SK-N-SH (cell line): ENCODE data around the gene CNBD2. TPM values are rescaled to one million over a fixed set of nuclear protein-coding genes. Genes with fewer than 3 reads are reported as not detected.

Experiments
- CTCF ChIA-PET: fragments of 300-600, 350-600 bp; formaldehyde crosslinking; extraction: SDS; loops from one replicate; lab custom pipeline; 2021; lab: Yijun Ruan, JAX
- POLR2A ChIA-PET: fragments of 350-600 bp; sonication (Branson Sonifier 250); formaldehyde crosslinking; extraction: SDS; loops from one replicate; lab custom pipeline; 2020; ENCODE audit warnings: antibody characterized with exemption, inconsistent platforms; lab: Yijun Ruan, JAX
- DNase-seq: peaks from one replicate; pipeline ENCODE4 v3.0.0; 2012
- H2AFZ ChIP-seq: fragments of 200-600 bp; sonication (generic); 2 replicates; pipeline ENCODE4 v1.8.1; 2016; ENCODE audit warnings: antibody characterized with exemption, mild to moderate bottlenecking, low read depth
- H3F3A ChIP-seq: fragments of 200-600 bp; sonication (generic); replicated peaks from 2 replicates; pipeline ENCODE3; 2016; ENCODE audit warnings: antibody characterized with exemption, mild to moderate bottlenecking; ENCODE audit not compliant: insufficient read depth
- H3K27ac ChIP-seq, 2 experiments: fragments of 200-500 bp in 1 of 2; fragments of 200-600 bp in 1 of 2; sonication (Bioruptor generic) in 1 of 2; sonication (generic), shearing (Covaris generic) in 1 of 2; 2 replicates each; pipeline versions ENCODE4 v1.5.1 to v1.6.1; 2014 to 2016; ENCODE audit warnings: low read depth in 2 of 2, inconsistent platforms in 1 of 2, low read length in 1 of 2, mild to moderate bottlenecking in 1 of 2, mixed read lengths in 1 of 2
- H3K27me3 ChIP-seq: fragments of 200-600 bp; sonication (generic), shearing (Covaris generic); 2 replicates; pipeline ENCODE4 v1.6.1; 2016; ENCODE audit warnings: mixed run types; ENCODE audit not compliant: insufficient read depth
- H3K36me3 ChIP-seq, 2 experiments: fragments of 200-500 bp in 1 of 2; fragments of 200-600 bp in 1 of 2; sonication (Bioruptor generic) in 1 of 2; sonication (generic) in 1 of 2; replicated peaks in 1 of 2; 2 replicates each; pipeline versions ENCODE3 to v1.5.1; 2014 to 2016; ENCODE audit warnings: low read length in 1 of 2, mild to moderate bottlenecking in 1 of 2; ENCODE audit not compliant: insufficient read depth in 2 of 2, control insufficient read depth in 1 of 2
- H3K4me1 ChIP-seq, 2 experiments: fragments of 200-500 bp in 1 of 2; fragments of 200-600 bp in 1 of 2; sonication (Bioruptor generic) in 1 of 2; sonication (generic), shearing (Covaris generic) in 1 of 2; 2 replicates each; pipeline versions ENCODE4 v1.5.1 to v1.6.1; 2014 to 2016; ENCODE audit warnings: low read depth in 1 of 2, low read length in 1 of 2, mixed run types in 1 of 2; ENCODE audit not compliant: insufficient read depth in 2 of 2, control insufficient read depth in 1 of 2
- H3K4me2 ChIP-seq: fragments of 200-600 bp; sonication (generic), shearing (Covaris generic); 2 replicates; pipeline ENCODE4 v1.6.1; 2017; ENCODE audit warnings: mixed run types
- H3K4me3 ChIP-seq, 2 experiments: fragments of 200-500 bp in 1 of 2; fragments of 200-600 bp in 1 of 2; sonication (Bioruptor generic) in 1 of 2; sonication (generic), shearing (Covaris generic) in 1 of 2; 2 replicates each; pipeline versions ENCODE4 v1.5.1 to v1.8.1; 2014 to 2016; ENCODE audit warnings: low read depth in 2 of 2, inconsistent platforms in 1 of 2, low read length in 1 of 2, mild to moderate bottlenecking in 1 of 2, mixed read lengths in 1 of 2, moderate library complexity in 1 of 2
- H3K79me2 ChIP-seq: fragments of 200-600 bp; sonication (generic); 2 replicates; pipeline ENCODE4 v1.8.1; 2017; ENCODE audit warnings: mild to moderate bottlenecking; ENCODE audit not compliant: insufficient read depth
- H3K9ac ChIP-seq: fragments of 200-600 bp; sonication (generic); 2 replicates; pipeline ENCODE4 v1.6.1; 2017; ENCODE audit warnings: mixed run types
- H3K9me2 ChIP-seq: fragments of 200-600 bp; sonication (generic); 2 replicates; pipeline ENCODE4 v1.6.1; 2017; ENCODE audit warnings: mixed run types
- H3K9me3 ChIP-seq: fragments of 200-600 bp; sonication (generic); 2 replicates; pipeline ENCODE4 v1.6.1; 2017; ENCODE audit warnings: mixed run types, mild to moderate bottlenecking, moderate library complexity
- H4K20me1 ChIP-seq: fragments of 200-600 bp; sonication (generic); 2 replicates; pipeline ENCODE4 v1.6.1; 2017; ENCODE audit warnings: mild to moderate bottlenecking, mixed run types; ENCODE audit not compliant: insufficient read depth
- CHD2 ChIP-seq: fragments of 150-350 bp; IDR thresholded peaks from 2 replicates; pipeline ENCODE4 v1.6.1; 2018; ENCODE audit warnings: low read length; ENCODE audit not compliant: partially characterized antibody
- CTCF ChIP-seq: fragments of 200-600 bp; sonication (generic); IDR thresholded peaks from 2 replicates; pipeline ENCODE4 v1.6.1; 2017; ENCODE audit warnings: antibody characterized with exemption, mild to moderate bottlenecking, moderate library complexity
- ELF1 ChIP-seq: IDR thresholded peaks from 2 replicates; pipeline ENCODE4 v1.4.0; 2012
- EZH2phosphoT487 ChIP-seq: fragments of 200-600 bp; sonication (generic); IDR thresholded peaks from 2 replicates; pipeline ENCODE4 v1.6.1; 2017; ENCODE audit warnings: low read depth, mixed run types, mild to moderate bottlenecking, antibody characterized with exemption, moderate library complexity, borderline replicate concordance
- FOSL2 ChIP-seq: IDR thresholded peaks from 2 replicates; pipeline ENCODE4 v1.4.0; 2012; ENCODE audit warnings: low read depth, mild to moderate bottlenecking, moderate library complexity, borderline replicate concordance
- JUND ChIP-seq: IDR thresholded peaks from 2 replicates; pipeline ENCODE4 v1.4.0; 2012
- MEF2A ChIP-seq: IDR thresholded peaks from 2 replicates; pipeline ENCODE4 v1.4.0; 2012; ENCODE audit warnings: low read depth, borderline replicate concordance
- MXI1 ChIP-seq: IDR thresholded peaks from 2 replicates; pipeline ENCODE4 v1.6.1; 2012; ENCODE audit warnings: mild to moderate bottlenecking, low read depth, low read length, improper control_type of control experiment
- NFIC ChIP-seq: IDR thresholded peaks from 2 replicates; pipeline ENCODE4 v1.4.0; 2012; ENCODE audit warnings: borderline replicate concordance
- PBX3 ChIP-seq: IDR thresholded peaks from 2 replicates; pipeline ENCODE4; 2012
- POLR2AphosphoS5 ChIP-seq: IDR thresholded peaks from 2 replicates; pipeline ENCODE4 v1.6.1; 2012; ENCODE audit warnings: low read depth, low read length
- REST ChIP-seq: IDR thresholded peaks from 2 replicates; pipeline ENCODE4 v1.6.1; 2012; ENCODE audit warnings: mild to moderate bottlenecking, low read depth, low read length, moderate library complexity
- RXRA ChIP-seq: IDR thresholded peaks from 2 replicates; pipeline ENCODE4 v1.4.0; 2012; ENCODE audit warnings: low read depth, mild to moderate bottlenecking, borderline replicate concordance
- SMC3 ChIP-seq: IDR thresholded peaks from 2 replicates; pipeline ENCODE4 v1.6.1; 2012; ENCODE audit warnings: low read depth, low read length, improper control_type of control experiment
- TEAD4 ChIP-seq: IDR thresholded peaks from 2 replicates; pipeline ENCODE4 v1.4.0; 2012; ENCODE audit warnings: mild to moderate bottlenecking, borderline replicate concordance; ENCODE audit not compliant: insufficient read depth
- ZBTB33 ChIP-seq: IDR thresholded peaks from 2 replicates; pipeline ENCODE4 v1.4.0; 2012; ENCODE audit warnings: low read depth, borderline replicate concordance
- WGBS: methylation state at CpG from one replicate; pipeline ENCODE4 v1.1.6; 2017; ENCODE audit warnings: low lambda C conversion rate; 5-methylcytosine and 5-hydroxymethylcytosine counted together
- polyA plus RNA-seq, 3 experiments: library from polyadenylated mRNA; depleted of rRNA; stranded (reverse); fragments of >200 nt; gene quantifications; 2 replicates each; pipeline ENCODE4 v1.2.3, GENCODE V29; 2012
- TF ChIP-seq, protein P1 (sequence below): IDR thresholded peaks from 2 replicates; pipeline ENCODE4 v1.4.0; 2012; ENCODE audit warnings: low read depth, borderline replicate concordance

Gene CNBD2
- polyA plus RNA-seq, 1 of the 3 experiments (the other 2 are of a cell fraction) = 5.6 TPM

DNA sequence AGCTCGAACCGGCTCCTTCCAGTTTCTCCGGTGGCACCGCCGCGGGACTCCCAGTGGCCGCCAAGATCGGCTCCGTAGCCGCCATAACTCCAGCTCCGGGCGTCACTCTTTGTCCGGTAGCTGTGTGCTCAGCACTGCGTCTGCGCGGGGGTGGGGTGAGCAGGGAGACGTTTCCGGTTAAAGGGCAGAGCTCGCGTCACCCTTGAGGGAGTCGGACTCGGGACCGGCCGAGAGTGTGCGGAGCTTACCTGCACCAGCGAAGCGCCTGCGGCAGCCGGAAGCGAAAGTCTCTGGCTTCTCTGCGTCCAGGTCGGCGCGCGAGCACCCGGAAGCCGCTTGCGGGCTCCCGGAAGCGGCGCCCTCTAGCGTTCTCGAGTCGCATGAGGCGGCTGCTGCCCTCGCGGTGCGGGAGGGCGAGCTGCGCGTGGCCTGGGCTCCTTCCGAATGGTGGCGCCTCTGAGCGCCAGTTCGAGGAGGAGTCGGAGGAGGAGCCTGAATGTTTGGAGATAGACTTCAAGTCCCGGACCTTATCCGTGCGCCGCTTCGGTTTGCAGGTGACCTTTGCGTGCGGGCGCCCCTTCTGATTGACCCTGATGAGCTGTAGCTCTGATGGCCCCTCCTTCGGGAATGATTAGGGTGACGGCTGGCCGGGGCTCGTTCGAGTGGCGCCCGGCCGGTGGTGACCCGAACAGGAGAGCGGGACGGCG is 14.0 kb upstream of the CNBD2 start, which contains the start of gene SCAND1 (continued):
- TF ChIP-seq PBX3 = 0 out of 2 replicates have a peak, but pooled peaks have one; percentile 8
- no peak for TF ChIP-seq ZBTB33
- TF ChIP-seq REST = peak; percentile 42

DNA sequence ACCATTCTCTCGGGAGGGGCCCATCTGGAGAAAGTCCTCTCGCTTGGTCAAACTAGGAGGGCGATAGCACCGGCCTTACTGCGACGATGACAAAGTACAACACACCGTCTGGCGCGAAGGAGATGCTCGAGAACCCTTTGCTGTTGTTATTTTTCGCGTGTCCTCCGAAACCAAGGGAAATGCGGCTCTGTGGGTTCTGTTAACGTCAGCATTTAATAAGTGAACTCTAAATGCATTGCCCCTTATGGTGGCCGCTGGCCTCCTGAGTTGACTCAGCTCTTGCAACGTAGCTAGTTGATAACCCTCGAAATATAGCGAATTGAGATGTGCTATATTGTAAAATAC is 13.5 kb upstream of the CNBD2 start:
- TF ChIP-seq POLR2AphosphoS5 (no peak), EZH2phosphoT487 (no peak), ZBTB33 (no peak), RXRA (no peak), JUND (no peak), MEF2A (no peak), NFIC (no peak), ELF1 (no peak), TEAD4 (no peak), MXI1 (no peak), CTCF (no peak), FOSL2 (no peak), CHD2 (no peak), SMC3 (no peak)
- TF ChIP-seq, protein P1, sequence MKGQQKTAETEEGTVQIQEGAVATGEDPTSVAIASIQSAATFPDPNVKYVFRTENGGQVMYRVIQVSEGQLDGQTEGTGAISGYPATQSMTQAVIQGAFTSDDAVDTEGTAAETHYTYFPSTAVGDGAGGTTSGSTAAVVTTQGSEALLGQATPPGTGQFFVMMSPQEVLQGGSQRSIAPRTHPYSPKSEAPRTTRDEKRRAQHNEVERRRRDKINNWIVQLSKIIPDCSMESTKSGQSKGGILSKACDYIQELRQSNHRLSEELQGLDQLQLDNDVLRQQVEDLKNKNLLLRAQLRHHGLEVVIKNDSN = no peak
- WGBS = under 1% methylated on average over 14 of the region's 19 CpGs
- Histone ChIP-seq H3K9me2 (no peaks in the 10 kb centered on the region), H4K20me1 (no peaks in the 10 kb centered on the region), H3K27me3 (no peaks in the 10 kb centered on the region), H3F3A (peaks cover 17% of the 10 kb centered on the region), H3K79me2 (peaks cover 37% of the 10 kb centered on the region), H3K36me3 (peaks cover 0 to 12% of the 10 kb centered on the region in 2 experiments), H3K4me3 (peak overlapping the region; percentile 88), H3K27ac (peak overlapping the region; percentile 93 to 96), H2AFZ (peak overlapping the region; percentile 91), H3K9ac (peak overlapping the region; percentile 95), H3K9me3 (no peaks in the 10 kb centered on the region), H3K4me1 (peaks cover 11 to 14% of the 10 kb centered on the region in 2 experiments; a peak in 2 of 4 replicates), H3K4me2 (peak overlapping the region; percentile 83)
- DNase-seq = no peak
- ChIA-PET CTCF (interaction anchor here (0.9 to 4.4 kb wide), 35 partner anchors 9 to 510 kb away, joined by 3 to 40 read pairs (median 5); partner anchors contain the start of gene PHF20), POLR2A (interaction anchor here (0.8 to 2.8 kb wide), 12 partner anchors 9 to 413 kb away, joined by 3 to 34 read pairs (median 4); partner anchors contain the start of genes ERGIC3 and RBM39)
